GM19025 (cell line): ENCODE data around the gene DDR2.
"Not testable (repeated sequence)": the region's sequence is repeated elsewhere in the genome, so short reads cannot be mapped to it uniquely, and the experiment has no call there.

Experiments used
- ATAC-seq: cut with Tn5 transposase; IDR thresholded peaks from one replicate; pipeline ENCODE4 v1.9.1; 2021; ENCODE audit warnings: mild to moderate bottlenecking, low read depth, moderate library complexity; ENCODE audit not compliant: unreplicated experiment

The DDR2 gene

DNA sequence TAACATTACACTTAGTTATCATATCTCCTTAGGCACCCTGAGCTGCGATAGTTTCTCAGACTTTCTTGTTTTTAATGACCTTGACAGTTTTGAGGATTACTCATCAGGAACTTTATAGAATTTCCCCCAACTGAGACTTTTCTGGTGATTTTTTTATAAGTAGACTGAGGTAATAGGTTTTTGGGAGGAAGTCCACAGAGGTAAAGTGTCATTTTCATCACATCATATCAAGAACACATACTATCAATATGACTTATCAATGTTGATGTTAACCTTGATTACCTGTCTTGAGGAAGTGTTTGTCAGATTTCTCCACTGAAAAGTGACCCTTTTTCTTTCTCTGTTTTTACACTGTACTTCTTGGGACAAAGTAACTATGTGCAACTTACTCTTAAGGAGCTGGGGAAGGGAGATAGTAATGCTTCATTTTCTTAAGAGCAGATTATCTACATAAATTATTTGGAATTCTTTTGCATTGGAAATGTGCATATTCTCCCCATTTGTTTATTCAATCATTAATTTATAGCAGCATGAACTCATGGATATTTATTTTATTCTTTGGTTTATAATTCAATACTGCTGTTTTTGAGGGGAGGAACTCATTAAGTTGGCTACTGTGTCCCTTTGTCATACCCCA is 85.4 kb downstream of the DDR2 start:
- no peak for ATAC-seq

DNA sequence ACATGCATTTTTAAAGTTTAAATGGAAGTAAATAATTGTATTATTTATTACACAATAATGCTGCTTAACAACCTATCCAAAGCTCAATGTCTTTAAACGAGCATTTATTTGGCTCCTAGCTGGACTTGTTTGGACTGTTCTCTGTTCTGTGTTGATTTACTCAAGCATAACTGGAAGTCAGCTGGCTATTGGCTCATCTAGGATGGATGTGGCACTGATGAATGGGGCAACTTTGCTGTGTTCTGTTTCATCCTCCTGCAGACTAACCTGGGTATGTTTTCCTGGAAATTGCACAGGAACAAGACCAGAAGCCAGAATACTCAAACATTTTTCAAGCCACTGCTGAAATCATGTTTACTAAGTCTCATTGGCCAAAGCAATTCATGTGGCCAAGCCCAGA is 87.4 kb downstream of the DDR2 start:
- ATAC-seq: no peak

GRCh38 chr1:162720996-162721395 is 88.7 kb downstream of the DDR2 start:
- no peak for ATAC-seq

DNA sequence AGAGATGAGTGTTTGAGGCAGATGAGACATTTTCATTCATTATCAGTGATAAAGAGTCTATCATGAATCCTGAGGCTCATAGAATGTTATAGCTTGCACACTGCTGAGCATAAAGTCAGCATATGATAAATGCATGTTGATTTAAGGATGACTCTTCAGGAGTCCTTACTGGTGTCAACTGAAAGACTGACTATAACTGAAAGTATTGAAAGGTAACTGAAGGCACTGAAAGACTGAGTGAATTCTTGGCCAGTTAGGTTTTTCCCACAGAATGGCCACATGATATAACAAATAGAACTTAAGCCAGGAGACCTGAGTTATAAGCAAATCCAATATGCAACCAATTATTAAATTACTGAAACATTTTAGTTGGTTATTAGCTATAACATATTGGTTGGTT is 89.2 kb downstream of the DDR2 start:
- no peak for ATAC-seq

GRCh38 chr1:162722036-162722435 is 89.8 kb downstream of the DDR2 start:
- ATAC-seq: no peak

DNA sequence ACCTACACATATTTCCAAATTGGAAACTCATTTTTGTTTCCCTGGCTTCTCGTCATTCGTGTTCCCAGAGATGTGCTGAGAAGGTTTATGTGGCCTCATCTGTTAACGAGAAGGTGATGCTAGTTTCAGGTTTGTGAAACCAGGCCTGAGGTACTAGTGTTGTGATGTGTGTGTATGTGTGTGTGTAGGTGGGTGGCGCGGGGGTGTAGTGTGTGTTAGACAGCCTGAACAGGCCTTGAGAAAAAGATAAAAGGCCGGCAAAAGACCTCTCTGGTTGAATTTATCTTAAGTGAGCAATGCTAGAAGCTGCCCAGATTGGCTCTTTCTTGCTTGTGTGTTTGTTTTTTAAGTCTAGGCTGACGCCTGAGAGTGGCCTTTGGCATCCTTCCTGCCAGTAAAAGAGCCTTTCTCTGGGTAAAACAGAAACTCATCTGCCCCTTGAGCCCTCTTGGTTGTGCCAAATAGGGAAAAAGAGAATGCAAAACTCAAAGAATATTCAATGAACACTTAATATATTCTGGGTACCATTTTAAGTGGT is 92.4 kb downstream of the DDR2 start:
- no peak for ATAC-seq

GRCh38 chr1:162725301-162725837 is 93.1 kb downstream of the DDR2 start:
- no peak for ATAC-seq

DNA sequence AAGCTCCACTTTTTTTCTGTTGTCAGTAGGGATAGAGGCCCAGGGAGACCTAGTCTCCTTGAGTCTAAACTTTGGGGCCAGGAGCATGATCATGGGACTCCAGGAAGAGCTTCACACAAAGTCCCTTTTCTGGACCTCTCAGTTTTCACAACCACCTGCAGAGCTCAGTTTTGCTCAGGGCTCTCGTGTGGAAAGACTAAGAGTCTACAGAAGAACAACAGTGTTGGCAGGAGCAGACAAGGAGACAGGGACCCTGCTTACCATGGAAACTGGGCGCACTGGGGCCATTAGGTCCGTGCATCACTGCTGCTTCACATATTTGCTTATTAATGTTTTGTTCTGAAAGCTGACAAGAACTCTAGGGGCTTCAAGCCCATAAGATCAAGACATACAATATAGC is 94.3 kb downstream of the DDR2 start:
- ATAC-seq: no peak

DNA sequence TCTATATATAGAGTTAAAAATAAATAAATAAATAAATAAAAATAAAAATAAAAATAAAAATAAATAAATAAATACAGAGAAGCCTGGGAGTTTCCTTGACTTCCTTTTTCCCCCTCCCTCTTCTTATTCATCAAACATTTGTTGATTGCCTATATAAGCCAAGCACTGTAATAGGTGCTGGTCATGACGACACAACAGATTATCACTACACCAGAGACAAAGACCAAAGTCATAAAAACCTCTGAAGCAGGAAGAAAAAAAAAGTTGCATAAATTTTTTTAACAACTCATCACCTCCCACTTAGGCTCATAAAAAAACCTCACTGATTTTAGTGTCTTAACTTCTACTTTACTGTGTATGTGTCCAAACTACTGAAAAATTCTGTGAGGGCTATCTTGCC is 95.2 kb downstream of the DDR2 start:
- not testable (repeated sequence) for ATAC-seq

GRCh38 chr1:162728573-162728972 is 96.3 kb downstream of the DDR2 start:
- ATAC-seq: no peak

DNA sequence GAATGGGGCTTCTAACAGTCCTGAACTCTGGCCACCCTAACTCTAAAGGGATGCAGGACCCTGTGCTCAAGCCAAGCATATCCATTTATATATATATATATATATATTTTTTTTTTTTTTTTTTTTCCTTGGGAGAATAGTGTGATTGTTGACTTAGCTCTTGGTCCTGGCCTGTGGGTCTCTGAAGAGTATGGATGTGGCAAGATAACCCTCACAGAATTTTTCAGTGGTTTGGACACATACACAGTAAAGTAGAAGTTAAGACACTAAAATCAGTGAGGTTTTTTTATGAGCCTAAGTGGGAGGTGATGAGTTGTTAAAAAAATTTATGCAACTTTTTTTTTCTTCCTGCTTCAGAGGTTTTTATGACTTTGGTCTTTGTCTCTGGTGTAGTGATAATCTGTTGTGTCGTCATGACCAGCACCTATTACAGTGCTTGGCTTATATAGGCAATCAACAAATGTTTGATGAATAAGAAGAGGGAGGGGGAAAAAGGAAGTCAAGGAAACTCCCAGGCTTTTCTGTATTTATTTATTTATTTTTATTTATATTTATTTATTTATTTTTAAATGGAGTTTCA is 97.0 kb downstream of the DDR2 start:
- not testable (repeated sequence) for ATAC-seq

- no peak for ATAC-seq
Observed at GRCh38 chr1:162732094-162732493, 99.8 kb downstream of the DDR2 start.

DNA sequence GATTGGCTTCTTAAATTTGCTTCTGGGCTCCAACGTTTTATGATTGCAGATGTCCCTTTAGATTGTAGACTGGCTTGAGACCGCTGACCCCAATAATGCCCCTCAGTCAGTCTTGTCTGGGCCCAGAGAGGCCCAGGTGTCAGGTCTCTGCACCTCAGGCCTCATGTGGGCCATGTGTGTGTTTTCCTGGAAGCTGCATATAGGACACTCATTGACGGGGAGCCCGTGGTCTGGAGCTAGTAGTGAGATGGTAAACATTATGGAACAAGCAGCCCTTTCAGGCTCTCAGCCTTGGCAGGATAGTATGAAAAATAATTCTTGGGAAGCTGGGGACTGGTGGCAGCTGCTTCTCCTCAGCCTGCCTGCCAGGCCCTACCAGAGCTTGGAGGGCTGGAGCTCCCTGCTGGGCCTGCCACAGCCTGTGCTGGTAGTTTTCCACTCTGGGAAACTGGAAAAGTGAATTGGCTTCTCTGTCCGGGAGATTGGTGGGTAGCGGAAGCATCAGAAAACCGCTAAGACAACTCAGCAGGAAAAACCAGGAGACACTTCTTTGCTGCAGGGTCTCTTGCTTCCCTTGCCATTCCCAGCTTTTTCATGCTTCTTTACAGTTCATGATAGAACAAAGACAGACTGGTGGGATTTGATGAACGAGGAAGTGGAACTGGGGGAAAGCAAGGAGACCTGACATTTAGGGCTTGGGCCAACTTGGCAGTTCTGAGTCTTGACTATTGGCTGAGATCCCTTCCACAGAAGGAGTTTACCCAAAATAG is 100.5 kb downstream of the DDR2 start:
- no peak for ATAC-seq

GRCh38 chr1:162733336-162733590 is 101.0 kb downstream of the DDR2 start:
- ATAC-seq: no peak

DNA sequence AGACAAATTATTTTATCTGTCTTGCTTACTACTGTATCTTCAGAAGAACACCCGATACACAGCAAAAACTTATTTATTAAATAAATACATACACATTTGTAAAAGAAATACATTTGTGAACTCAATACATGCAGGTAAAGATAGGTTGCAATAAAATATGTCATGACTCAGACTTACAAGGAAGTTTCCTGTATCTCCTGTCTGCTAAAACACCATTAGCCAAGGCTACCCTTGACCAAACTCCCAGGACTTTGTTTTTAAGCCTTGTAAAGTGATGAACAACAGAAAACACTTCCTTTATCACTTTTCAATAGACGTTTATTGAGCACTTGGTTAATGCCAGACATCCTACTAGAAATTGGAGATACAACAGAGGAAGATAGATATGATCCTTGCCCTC is 101.8 kb downstream of the DDR2 start:
- ATAC-seq: no peak

DNA sequence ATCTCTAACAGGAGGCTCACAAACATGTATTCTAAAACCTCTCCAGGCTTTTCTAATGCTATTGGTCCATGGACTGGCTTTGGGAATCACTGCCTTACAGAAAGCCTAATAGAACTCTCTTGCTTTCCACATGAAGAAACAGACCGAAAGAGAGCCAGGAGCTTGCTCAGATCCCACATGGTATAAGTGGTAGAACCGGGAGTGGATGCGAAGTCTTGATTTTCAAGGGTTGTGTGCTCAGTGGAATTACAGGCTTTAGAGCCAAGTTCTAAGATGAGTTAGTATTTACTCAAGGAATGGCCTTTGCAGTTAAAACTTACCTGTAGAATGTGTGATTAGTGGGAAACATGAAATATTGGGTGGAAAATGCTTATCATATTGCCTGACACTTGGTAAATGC is 103.9 kb downstream of the DDR2 start:
- ATAC-seq: no peak

- ATAC-seq: peak; percentile 90
Observed at GRCh38 chr1:162736633-162737067, 104.4 kb downstream of the DDR2 start.

- no peak for ATAC-seq
Observed at GRCh38 chr1:162740755-162741154, 108.5 kb downstream of the DDR2 start.

DNA sequence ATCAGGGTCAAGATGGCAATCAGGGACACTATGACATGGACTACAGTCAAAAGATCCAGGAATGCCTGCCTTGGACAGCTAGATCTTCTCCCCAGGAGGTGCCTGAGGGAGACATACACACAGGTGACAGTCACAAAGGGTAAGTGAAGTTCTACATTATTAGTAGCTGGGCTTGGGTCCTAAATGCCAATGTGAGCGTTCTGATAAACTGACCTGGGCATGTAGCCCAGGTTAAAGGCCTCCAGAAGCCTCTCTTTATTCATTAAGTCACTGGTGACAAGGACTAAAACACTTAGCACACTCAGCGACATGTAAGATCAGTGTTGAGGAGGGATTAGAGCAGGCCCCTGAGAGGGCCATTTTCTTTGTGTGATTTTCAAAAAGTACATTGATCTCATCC is 109.3 kb downstream of the DDR2 start:
- no peak for ATAC-seq

DNA sequence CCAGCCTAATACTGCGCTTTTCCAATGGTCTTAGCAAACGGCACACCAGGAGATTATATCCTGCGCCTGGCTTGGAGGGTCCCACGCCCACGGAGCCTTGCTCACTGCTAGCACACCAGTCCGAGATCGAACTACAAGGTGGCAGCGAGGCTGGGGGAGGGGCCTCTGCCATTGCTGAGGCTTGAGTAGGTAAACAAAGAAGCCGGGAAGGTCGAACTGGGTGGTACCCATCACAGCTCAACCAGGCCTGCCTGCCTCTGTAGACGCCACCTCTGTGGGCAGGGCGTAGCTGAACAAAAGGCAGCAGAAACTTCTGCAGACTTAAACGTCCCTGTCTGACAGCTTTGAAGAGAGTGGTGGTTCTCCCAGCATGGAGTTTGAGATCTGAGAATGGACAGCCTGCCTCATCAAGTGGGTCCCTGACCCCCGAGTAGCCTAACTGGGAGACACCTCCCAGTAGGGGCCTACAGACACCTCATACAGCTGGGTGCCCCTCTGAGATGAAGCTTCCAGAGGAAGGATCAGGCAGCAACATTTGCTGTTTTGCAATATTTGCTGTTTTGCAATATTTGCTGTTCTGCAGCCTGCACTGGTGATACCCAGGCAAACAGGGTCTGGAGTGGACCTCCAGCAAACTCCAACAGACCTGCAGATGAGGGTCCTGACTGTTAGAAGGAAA is 114.1 kb downstream of the DDR2 start:
- not testable (repeated sequence) for ATAC-seq
